Gastrocnemius medialis (tissue), 4 donors: ENCODE measurements around the gene CLPTM1L. TPM values are rescaled to one million over a fixed set of nuclear protein-coding genes. Genes with fewer than 3 reads are reported as not detected.
A peak's percentile ranks its signal among the peaks of the same experiment; 100 is the strongest.
"Not testable (repeated sequence)": the region's sequence is repeated elsewhere in the genome, so short reads cannot be mapped to it uniquely, and the experiment has no call there.

Source experiments
- ATAC-seq, 2 donors: fragments of 150-250 bp; one replicate each; pipeline ENCODE4 v1.9.1; 2016
- DNase-seq, 2 donors: peaks; one replicate each; pipeline ENCODE4 v3.0.0-alpha.2; 2019
- H3K27ac ChIP-seq, 4 donors: fragments of 200-600 bp; sonication (generic); 1 replicate in 1 of 4; 2 replicates in 3 of 4; pipeline ENCODE4 v1.5.1; 2016 to 2018; ENCODE audit warnings: mild to moderate bottlenecking in 2 of 4, moderate library complexity in 1 of 4
- H3K27me3 ChIP-seq, 3 donors: fragments of 200-600 bp; sonication (generic) in 2 of 3; 1 replicate in 1 of 3; 2 replicates in 2 of 3; pipeline versions ENCODE4 v1.5.1 to v1.6.0; 2016 to 2019; ENCODE audit warnings: mild to moderate bottlenecking in 1 of 3, moderate library complexity in 1 of 3
- H3K36me3 ChIP-seq, 2 donors: fragments of 200-600 bp; sonication (generic) in 1 of 2; one replicate each; pipeline ENCODE4 v1.5.1; 2017 to 2018
- H3K4me1 ChIP-seq, 2 donors: fragments of 200-600 bp; sonication (generic) in 1 of 2; one replicate each; pipeline ENCODE4 v1.5.1; 2016 to 2017; ENCODE audit warnings: mild to moderate bottlenecking in 2 of 2
- H3K4me3 ChIP-seq, 4 donors: fragments of 200-600 bp; sonication (generic) in 3 of 4; 1 replicate in 1 of 4; 2 replicates in 3 of 4; pipeline ENCODE4 v1.5.1; 2016 to 2019; ENCODE audit warnings: mild to moderate bottlenecking in 2 of 4
- H3K9me3 ChIP-seq, 3 donors: fragments of 200-600 bp; sonication (generic) in 2 of 3; 1 replicate in 1 of 3; 2 replicates in 2 of 3; pipeline ENCODE4 v1.5.1; 2016 to 2019
- CTCF ChIP-seq, 5 experiments: fragments of 450-650 bp in 3 of 5; fragments of 200-600 bp in 2 of 5; sonication (generic) in 2 of 5; IDR thresholded peaks in 4 of 5; conservative IDR thresholded peaks in 1 of 5; 1 replicate in 4 of 5; 2 replicates in 1 of 5; pipeline ENCODE4 v1.5.1; 2016 to 2019; ENCODE audit warnings: antibody characterized with exemption in 5 of 5, mild to moderate bottlenecking in 3 of 5, moderate library complexity in 3 of 5
- POLR2A ChIP-seq, 2 donors: fragments of 450-650 bp; IDR thresholded peaks; one replicate each; pipeline ENCODE4 v1.6.1; 2017; ENCODE audit warnings: antibody characterized with exemption in 2 of 2, mild to moderate bottlenecking in 2 of 2, moderate library complexity in 2 of 2
- in situ Hi-C, 4 donors: fragments of 200-750 bp; cut with MboI; loops; one replicate each; pipeline versions ENCODE4 v1.15.0 to v1.8.0; 2017; ENCODE audit warnings: low sequenced_read_pairs in 4 of 4
- intact Hi-C: fragments of 100-400 bp; cut with DNase I; formaldehyde crosslinking; loops from one replicate; pipeline ENCODE4 v1.15.1; 2023; ENCODE audit warnings: low total_unique reads
- total RNA-seq, 4 donors: library from RNA; depleted of rRNA; stranded (reverse); fragments of >200 nt; gene quantifications; one replicate each; pipeline versions ENCODE4 v1.1.0 to v1.2.3, GENCODE V29; 2016

Gene CLPTM1L
- total RNA-seq, 4 donors from 2014 or later, result 29.4 to 41.0 (median 36.8) TPM

- Histone ChIP-seq H3K36me3 (peaks cover 6 to 49% of the 10 kb centered on the region in 2 donors), H3K27ac (no peak overlapping the region), H3K4me3 (no peak overlapping the region), H3K9me3 (no peaks in the 10 kb centered on the region), H3K4me1 (peaks cover 7 to 11% of the 10 kb centered on the region in 2 donors), H3K27me3 (no peaks in the 10 kb centered on the region)
- no peak for TF ChIP-seq CTCF (IDR thresholded peaks at IDR 0.05 in 4 of 5, conservative IDR thresholded peaks at IDR 0.05 in 1 of 5)
- no peak for DNase-seq
- intact Hi-C loops, result no loop called here
- no peak for ATAC-seq
- in situ Hi-C loops, result no loop called here
Measured at GRCh38 chr5:1329111-1329579, 15.8 kb downstream of the CLPTM1L start.

- H3K9me3 ChIP-seq, H3K4me3 ChIP-seq, ATAC-seq, intact Hi-C loops, in situ Hi-C loops, H3K27me3 ChIP-seq, DNase-seq, H3K27ac ChIP-seq: not testable (repeated sequence)
- H3K36me3 ChIP-seq, result peaks cover 2 to 47% of the 10 kb centered on the region in 2 donors
- peaks cover 7 to 12% of the 10 kb centered on the region in 2 donors for H3K4me1 ChIP-seq
Measured at GRCh38 chr5:1328237-1329110, 16.4 kb downstream of the CLPTM1L start.

GRCh38 chr5:1326901-1327756, 17.8 kb downstream of the CLPTM1L start:
- Histone ChIP-seq H3K4me1 (peaks cover 7 to 12% of the 10 kb centered on the region in 2 donors), H3K36me3 (peaks cover 0 to 47% of the 10 kb centered on the region in 2 donors)
- ATAC-seq, intact Hi-C loops, in situ Hi-C loops, H3K27me3 ChIP-seq, H3K9me3 ChIP-seq, H3K4me3 ChIP-seq, H3K27ac ChIP-seq, DNase-seq: not testable (repeated sequence)

- ATAC-seq, H3K27ac ChIP-seq, intact Hi-C loops, H3K9me3 ChIP-seq, H3K4me3 ChIP-seq, in situ Hi-C loops, DNase-seq, H3K27me3 ChIP-seq: not testable (repeated sequence)
- Histone ChIP-seq H3K36me3 (peaks cover 0 to 47% of the 10 kb centered on the region in 2 donors), H3K4me1 (peaks cover 7 to 12% of the 10 kb centered on the region in 2 donors)
Measured at GRCh38 chr5:1326532-1326875, 18.4 kb downstream of the CLPTM1L start.

- DNase-seq, result no peak
- H3K9me3 ChIP-seq, result no peaks in the 10 kb centered on the region
- no peak overlapping the region for H3K4me3 ChIP-seq
- H3K4me1 ChIP-seq, result peaks cover 7 to 12% of the 10 kb centered on the region in 2 donors
- TF ChIP-seq POLR2A (IDR thresholded peaks at IDR 0.05), result no peak
- no peak for TF ChIP-seq CTCF (IDR thresholded peaks at IDR 0.05 in 4 of 5, conservative IDR thresholded peaks at IDR 0.05 in 1 of 5)
- peak overlapping the region in 3 of 4 donors; percentile 79 to 84 (median 84) for H3K27ac ChIP-seq
- H3K27me3 ChIP-seq, result no peaks in the 10 kb centered on the region
- intact Hi-C loops (no loop called here), in situ Hi-C loops (no loop called here)
- peaks cover 0 to 47% of the 10 kb centered on the region in 2 donors for H3K36me3 ChIP-seq
- no peak for ATAC-seq
Measured at GRCh38 chr5:1325870-1326531, 18.9 kb downstream of the CLPTM1L start.
